T-cell (primary cell): ENCODE measurements around the gene ZNF438. TPM values are rescaled to one million over a fixed set of nuclear protein-coding genes. Genes with fewer than 3 reads are reported as not detected.

ENCODE experiments used
- ATAC-seq, 4 experiments: fragments of 200-7000 bp in 3 of 4; fragments of 150-1000 bp in 1 of 4; cut with Tn5 transposase; replicated peaks in 1 of 4; 1 replicate in 3 of 4; 2 replicates in 1 of 4; pipeline ENCODE4 v1.10.0; 2021; ENCODE audit warnings: moderate library complexity in 3 of 4, mild to moderate bottlenecking in 2 of 4, moderate number of reproducible peaks in 1 of 4
- CTCF ChIA-PET, 2 donors: fragments of 300-600 bp; sonication (Branson Sonifier 250); formaldehyde crosslinking; loops; one replicate each; lab custom pipeline; 2022; ENCODE audit warnings: antibody characterized with exemption in 2 of 2; lab: Charles Lee
- POLR2A ChIA-PET, 2 donors: fragments of 300-600 bp; sonication (Branson Sonifier 250); formaldehyde crosslinking; loops; one replicate each; lab custom pipeline; 2022; ENCODE audit warnings: antibody characterized with exemption in 2 of 2; lab: Charles Lee
- DNase-seq, 35 experiments: peaks; one replicate each; pipeline versions ENCODE4 v3.0.0 to v3.0.0-alpha.2; 2013 to 2023
- H3K27ac ChIP-seq: one replicate; pipeline ENCODE4 v1.5.1; 2013; ENCODE audit warnings: low read length
- H3K27me3 ChIP-seq, 2 experiments: replicated peaks in 1 of 2; 1 replicate in 1 of 2; 2 replicates in 1 of 2; pipeline versions ENCODE4 v1.6.1 to v1.7.0; 2013; ENCODE audit warnings: low read length in 1 of 2, mixed read lengths in 1 of 2; ENCODE audit not compliant: control insufficient read depth in 2 of 2, insufficient read depth in 2 of 2; ENCODE audit errors: extremely low read depth in 1 of 2
- H3K36me3 ChIP-seq, 2 donors: 1 replicate in 1 of 2; 2 replicates in 1 of 2; pipeline versions ENCODE4 v1.6.1 to v1.7.0; 2013; ENCODE audit warnings: low read length in 1 of 2; ENCODE audit not compliant: control insufficient read depth in 2 of 2, insufficient read depth in 1 of 2; ENCODE audit errors: extremely low read depth in 1 of 2
- H3K4me1 ChIP-seq, 2 experiments: 1 replicate in 1 of 2; 2 replicates in 1 of 2; pipeline versions ENCODE4 v1.6.1 to v1.7.0; 2013; ENCODE audit warnings: low read length in 2 of 2, mixed read lengths in 1 of 2; ENCODE audit not compliant: insufficient read depth in 2 of 2, control insufficient read depth in 1 of 2; ENCODE audit errors: extremely low read depth in 1 of 2
- H3K4me3 ChIP-seq, 2 donors: 1 replicate in 1 of 2; 2 replicates in 1 of 2; pipeline versions ENCODE4 v1.5.1 to v1.7.0; 2013; ENCODE audit warnings: mild to moderate bottlenecking in 2 of 2, low read length in 1 of 2, moderate library complexity in 1 of 2; ENCODE audit not compliant: control insufficient read depth in 1 of 2; ENCODE audit errors: extremely low read depth in 1 of 2
- H3K9me3 ChIP-seq: 2 replicates; pipeline ENCODE4 v1.7.0; 2013
- H3K27ac Mint-ChIP-seq, 2 donors: one replicate each; pipeline ENCODE4 v1.8.0; 2020 to 2021; ENCODE audit warnings: mild to moderate bottlenecking in 2 of 2, mixed read lengths in 2 of 2
- H3K27me3 Mint-ChIP-seq, 2 donors: one replicate each; pipeline ENCODE4 v1.8.0; 2021 to 2022; ENCODE audit warnings: mixed read lengths in 2 of 2
- H3K36me3 Mint-ChIP-seq: one replicate; pipeline ENCODE4 v1.8.0; 2021; ENCODE audit warnings: mixed read lengths
- H3K4me1 Mint-ChIP-seq, 3 donors: one replicate each; pipeline ENCODE4 v1.8.0; 2020 to 2022; ENCODE audit warnings: mixed read lengths in 3 of 3, mild to moderate bottlenecking in 1 of 3
- H3K4me3 Mint-ChIP-seq, 3 donors: one replicate each; pipeline ENCODE4 v1.8.0; 2020 to 2022; ENCODE audit warnings: mild to moderate bottlenecking in 3 of 3, mixed read lengths in 3 of 3, moderate library complexity in 3 of 3
- H3K9me3 Mint-ChIP-seq, 3 donors: one replicate each; pipeline ENCODE4 v1.8.0; 2020 to 2022; ENCODE audit warnings: mixed read lengths in 3 of 3
- WGBS: methylation state at CpG from one replicate; pipeline ENCODE4 v1.1.5; 2013; ENCODE audit warnings: missing lambda C conversion rate; ENCODE audit not compliant: insufficient coverage; 5-methylcytosine and 5-hydroxymethylcytosine counted together
- total RNA-seq, 35 experiments: library from RNA in 6 of 35; stranded (reverse) in 6 of 35; fragments of 120-200 nt in 1 of 35; gene quantifications; one replicate each; pipeline versions ENCODE4 v1.2.1 to v1.2.4 and lab custom pipeline; 2013 to 2026

Gene ZNF438
- total RNA-seq, 5 donors from 2014 or later (not counting 1 experiment from before 2014, with no cell fraction given): 2.7 to 3.6 (median 3.4) TPM

GRCh38 chr10:31001740-31002139 is 29.9 kb downstream of the ZNF438 start:
- no peak overlapping the region for H3K27ac ChIP-seq
- H3K27me3 ChIP-seq: no peaks in the 10 kb centered on the region
- ChIA-PET POLR2A (no interaction called here), CTCF (interaction anchor here in 1 of 2 donors (0.9 kb wide), 1 partner anchor 9 kb away, joined by 3 read pairs; no protein-coding TSS in a partner anchor)
- no peaks in the 10 kb centered on the region for H3K9me3 ChIP-seq
- H3K27ac Mint-ChIP-seq: no peak overlapping the region
- H3K4me3 Mint-ChIP-seq: no peak overlapping the region
- peaks cover 0 to 9% of the 10 kb centered on the region in 2 experiments for H3K4me1 ChIP-seq
- no peak overlapping the region for H3K4me3 ChIP-seq
- no peaks in the 10 kb centered on the region for H3K36me3 ChIP-seq
- DNase-seq: no peak
- H3K4me1 Mint-ChIP-seq: peaks cover 42 to 51% (median 44%) of the 10 kb centered on the region in 3 donors
- no peaks in the 10 kb centered on the region for H3K9me3 Mint-ChIP-seq
- 92% methylated on average over 2 of the region's 2 CpGs for WGBS
- peaks cover 3% of the 10 kb centered on the region for H3K36me3 Mint-ChIP-seq
- no peaks in the 10 kb centered on the region for H3K27me3 Mint-ChIP-seq
- ATAC-seq: no peak

- DNase-seq (no peak), ATAC-seq (no peak)
- H3K4me1 Mint-ChIP-seq: peaks cover 42 to 52% (median 51%) of the 10 kb centered on the region in 3 donors
- no peaks in the 10 kb centered on the region for H3K9me3 ChIP-seq
- no peak overlapping the region for H3K27ac ChIP-seq
- CTCF ChIA-PET: interaction anchor here in 1 of 2 donors (0.9 kb wide), 1 partner anchor 10 kb away, joined by 3 read pairs; no protein-coding TSS in a partner anchor
- POLR2A ChIA-PET: no interaction called here
- H3K9me3 Mint-ChIP-seq: peaks cover 0 to under 1% (median 0%) of the 10 kb centered on the region in 3 donors
- WGBS: no CpG with 5 or more reads among the region's 2 CpGs
- H3K36me3 ChIP-seq: no peaks in the 10 kb centered on the region
- peaks cover 0 to 9% of the 10 kb centered on the region in 2 experiments for H3K4me1 ChIP-seq
- H3K36me3 Mint-ChIP-seq: no peaks in the 10 kb centered on the region
- H3K4me3 Mint-ChIP-seq: no peak overlapping the region
- no peak overlapping the region for H3K4me3 ChIP-seq
- no peaks in the 10 kb centered on the region for H3K27me3 ChIP-seq
- H3K27me3 Mint-ChIP-seq: no peaks in the 10 kb centered on the region
- H3K27ac Mint-ChIP-seq: no peak overlapping the region
Measured at GRCh38 chr10:31000867-31001266, 30.8 kb downstream of the ZNF438 start.

GRCh38 chr10:31000071-31000782 is 31.4 kb downstream of the ZNF438 start:
- WGBS: 96% methylated on average over 3 of the region's 3 CpGs
- H3K9me3 Mint-ChIP-seq: peaks cover 0 to 7% (median 0%) of the 10 kb centered on the region in 3 donors

GRCh38 chr10:30999070-30999712 is 32.5 kb downstream of the ZNF438 start:
- Mint-ChIP-seq H3K36me3 (peaks cover 7% of the 10 kb centered on the region), H3K4me1 (peaks cover 29 to 44% (median 37%) of the 10 kb centered on the region in 3 donors), H3K4me3 (peak overlapping the region; percentile 58 to 74 (median 69)), H3K9me3 (peaks cover 2 to 11% (median 5%) of the 10 kb centered on the region in 3 donors), H3K27ac (peak overlapping the region; percentile 84 to 88), H3K27me3 (no peaks in the 10 kb centered on the region)
- POLR2A ChIA-PET: interaction anchor here (0.6 to 1.1 kb wide), 7 partner anchors 11 to 35 kb away, joined by 3 to 15 read pairs (median 4); partner anchors contain the start of gene ZNF438 (in 1 of the 2)
- H3K27me3 ChIP-seq: no peaks in the 10 kb centered on the region
- peak in 1 of 4 experiments; percentile 23 for ATAC-seq
- H3K4me1 ChIP-seq: peaks cover 0 to 7% of the 10 kb centered on the region in 2 experiments
- CTCF ChIA-PET: interaction anchor here (0.6 to 2.0 kb wide), 10 partner anchors 8 to 662 kb away, joined by 3 to 14 read pairs (median 4); partner anchors contain the start of gene ZNF438 (in 1 of the 2)
- no peaks in the 10 kb centered on the region for H3K36me3 ChIP-seq
- H3K9me3 ChIP-seq: no peaks in the 10 kb centered on the region
- 100% methylated on average over 1 of the region's 3 CpGs for WGBS
- DNase-seq: peak in 3 of 35 experiments; percentile 3 to 24 (median 5)
- H3K27ac ChIP-seq: peak overlapping the region; percentile 53
- peak overlapping the region in 1 of 2 donors; percentile 18 for H3K4me3 ChIP-seq

More at GRCh38 chr10:31000071-31000782, 31.4 kb downstream of the ZNF438 start:
- Mint-ChIP-seq H3K4me1 (peaks cover 40 to 54% (median 48%) of the 10 kb centered on the region in 3 donors), H3K27me3 (no peaks in the 10 kb centered on the region), H3K4me3 (no peak overlapping the region), H3K36me3 (peaks cover 1% of the 10 kb centered on the region), H3K27ac (no peak overlapping the region)
- H3K27me3 ChIP-seq: no peaks in the 10 kb centered on the region
- H3K36me3 ChIP-seq: no peaks in the 10 kb centered on the region
- H3K27ac ChIP-seq: no peak overlapping the region
- CTCF ChIA-PET: interaction anchor here in 1 of 2 donors (0.9 to 2.0 kb wide), 2 partner anchors 13 to 32 kb away, joined by 3 to 14 read pairs; partner anchors contain the start of gene ZNF438
- no peak overlapping the region for H3K4me3 ChIP-seq
- H3K9me3 ChIP-seq: no peaks in the 10 kb centered on the region
- ATAC-seq (no peak), DNase-seq (no peak)
- H3K4me1 ChIP-seq: peaks cover 0 to 9% of the 10 kb centered on the region in 2 experiments
- POLR2A ChIA-PET: interaction anchor here in 1 of 2 donors (1.0 kb wide), 1 partner anchor 18 kb away, joined by 3 read pairs; no protein-coding TSS in a partner anchor

GRCh38 chr10:30997536-30998235 is 34.0 kb downstream of the ZNF438 start:
- Mint-ChIP-seq H3K27me3 (no peaks in the 10 kb centered on the region), H3K36me3 (peaks cover 15% of the 10 kb centered on the region), H3K4me3 (peak overlapping the region; percentile 14 to 58 (median 53)), H3K4me1 (peaks cover 27 to 39% (median 33%) of the 10 kb centered on the region in 3 donors), H3K27ac (peak overlapping the region in 1 of 2 donors; percentile 15), H3K9me3 (peaks cover 2 to 11% (median 5%) of the 10 kb centered on the region in 3 donors)
- Histone ChIP-seq H3K27ac (no peak overlapping the region), H3K4me1 (peaks cover 0 to 7% of the 10 kb centered on the region in 2 experiments), H3K27me3 (no peaks in the 10 kb centered on the region), H3K9me3 (no peaks in the 10 kb centered on the region), H3K4me3 (no peak overlapping the region), H3K36me3 (no peaks in the 10 kb centered on the region)
- CTCF ChIA-PET: interaction anchor here in 1 of 2 donors (0.6 to 2.0 kb wide), 6 partner anchors 11 to 400 kb away, joined by 3 to 14 read pairs (median 4); partner anchors contain the start of gene ZNF438
- ATAC-seq (no peak), DNase-seq (no peak)
- POLR2A ChIA-PET: interaction anchor here (0.9 to 1.0 kb wide), 3 partner anchors 9 to 34 kb away, joined by 3 to 15 read pairs (median 4); partner anchors contain the start of gene ZNF438 (in 2 of the 2)
- no CpG with 5 or more reads among the region's 3 CpGs for WGBS
